NT2/D1 (cell line): ENCODE measurements around the gene DCAF8.

ENCODE experiments used
- SUZ12 ChIP-seq: IDR thresholded peaks from 2 replicates; pipeline ENCODE4 v1.6.1; 2011; ENCODE audit not compliant: insufficient read length, insufficient read depth; ENCODE audit errors: extremely low read depth
- YY1 ChIP-seq: IDR thresholded peaks from 2 replicates; pipeline ENCODE4 v1.6.1; 2011; ENCODE audit not compliant: insufficient read length, insufficient read depth
- ZNF274 ChIP-seq: IDR thresholded peaks from 2 replicates; pipeline ENCODE4 v1.6.1; 2011; ENCODE audit warnings: mild to moderate bottlenecking, low read depth, low read length

DNA sequence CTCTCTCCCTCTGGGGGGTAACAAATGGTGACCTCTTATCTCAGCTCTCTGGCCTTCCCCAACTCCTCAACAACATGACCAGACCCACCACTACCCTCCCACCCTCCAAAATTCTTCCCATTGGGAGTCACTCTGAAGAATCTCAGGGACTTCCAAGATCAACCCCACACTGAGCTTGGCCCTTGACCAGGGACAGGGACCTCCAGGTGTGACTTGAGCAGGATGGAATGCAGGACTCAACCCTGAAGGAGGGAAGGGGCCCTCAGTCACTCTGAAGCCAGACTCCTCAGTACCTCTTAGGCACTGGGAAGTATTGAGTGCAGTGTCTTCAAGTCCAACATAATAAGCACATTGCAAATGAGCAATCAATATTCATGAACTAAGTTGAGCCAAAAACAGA lies 70.1 kb downstream of the DCAF8 start:
- TF ChIP-seq YY1: no peak
- TF ChIP-seq SUZ12: no peak
- no peak for TF ChIP-seq ZNF274
